Neuronal stem cell (in vitro differentiated cells): ENCODE measurements around the gene DNAJC18.

Experiments
- DNase-seq: peaks from one replicate; pipeline ENCODE4 v3.0.0-alpha.2; 2013; ENCODE audit warnings: low spot score
- H2AFZ ChIP-seq: one replicate; pipeline ENCODE4 v1.6.1; 2013; ENCODE audit warnings: mild to moderate bottlenecking, low read length, inconsistent platforms
- H2AK5ac ChIP-seq: 2 replicates; pipeline ENCODE4 v1.6.1; 2013; ENCODE audit warnings: low read depth, mild to moderate bottlenecking, inconsistent platforms, low read length, moderate library complexity, mixed read lengths
- H2BK120ac ChIP-seq: 2 replicates; pipeline ENCODE4 v1.6.1; 2013; ENCODE audit warnings: low read depth, mild to moderate bottlenecking, inconsistent platforms, low read length, moderate library complexity, mixed read lengths
- H2BK12ac ChIP-seq: one replicate; pipeline ENCODE4 v1.6.1; 2013; ENCODE audit warnings: low read length, inconsistent platforms
- H2BK15ac ChIP-seq: 2 replicates; pipeline ENCODE4 v1.6.1; 2013; ENCODE audit warnings: mild to moderate bottlenecking, low read length, inconsistent platforms, mixed read lengths
- H2BK5ac ChIP-seq: one replicate; pipeline ENCODE4 v1.6.1; 2013; ENCODE audit warnings: inconsistent platforms, mild to moderate bottlenecking, low read length, moderate library complexity
- H3K14ac ChIP-seq: one replicate; pipeline ENCODE4 v1.6.1; 2013; ENCODE audit warnings: low read length, inconsistent platforms
- H3K18ac ChIP-seq: 2 replicates; pipeline ENCODE4 v1.6.1; 2013; ENCODE audit warnings: low read length, inconsistent platforms
- H3K23ac ChIP-seq: 2 replicates; pipeline ENCODE4 v1.6.1; 2013; ENCODE audit warnings: low read depth, mild to moderate bottlenecking, mixed read lengths, low read length, inconsistent platforms; ENCODE audit not compliant: poor library complexity
- H3K27ac ChIP-seq: replicated peaks from 3 replicates; pipeline ENCODE4 v1.5.1; 2013; ENCODE audit warnings: low read length, inconsistent platforms
- H3K27me3 ChIP-seq, 3 experiments: 2 replicates each; pipeline ENCODE4 v1.6.1; 2013; ENCODE audit warnings: low read length in 3 of 3, mild to moderate bottlenecking in 2 of 3, inconsistent platforms in 1 of 3, low read depth in 1 of 3, mixed read lengths in 1 of 3, moderate library complexity in 1 of 3; ENCODE audit not compliant: control insufficient read depth in 3 of 3, insufficient read depth in 3 of 3
- H3K36me3 ChIP-seq, 2 donors: replicated peaks in 1 of 2; 2 replicates each; pipeline ENCODE4 v1.6.1; 2013; ENCODE audit warnings: low read length in 2 of 2; ENCODE audit not compliant: control insufficient read depth in 2 of 2, insufficient read depth in 2 of 2
- H3K4ac ChIP-seq: 2 replicates; pipeline ENCODE4 v1.6.1; 2013; ENCODE audit warnings: inconsistent platforms, mild to moderate bottlenecking, low read length, moderate library complexity
- H3K4me1 ChIP-seq, 2 donors: 1 replicate in 1 of 2; 2 replicates in 1 of 2; pipeline ENCODE4 v1.6.1; 2013; ENCODE audit warnings: low read length in 2 of 2, low read depth in 1 of 2; ENCODE audit not compliant: control insufficient read depth in 2 of 2, insufficient read depth in 1 of 2
- H3K4me2 ChIP-seq: one replicate; pipeline ENCODE4 v1.6.1; 2013; ENCODE audit warnings: mild to moderate bottlenecking, low read length, inconsistent platforms; ENCODE audit not compliant: insufficient read depth, poor library complexity, severe bottlenecking
- H3K4me3 ChIP-seq, 2 donors: 2 replicates each; pipeline ENCODE4 v1.5.1; 2013; ENCODE audit warnings: low read length in 2 of 2, mild to moderate bottlenecking in 2 of 2, inconsistent platforms in 1 of 2, moderate library complexity in 1 of 2
- H3K79me1 ChIP-seq: one replicate; pipeline ENCODE4 v1.6.1; 2013; ENCODE audit warnings: low read depth, mild to moderate bottlenecking, inconsistent platforms, low read length, moderate library complexity
- H3K9ac ChIP-seq: one replicate; pipeline ENCODE4 v1.6.1; 2013; ENCODE audit warnings: mild to moderate bottlenecking, low read depth, low read length, inconsistent platforms; ENCODE audit not compliant: poor library complexity
- H3K9me3 ChIP-seq, 2 donors: replicated peaks in 1 of 2; 2 replicates each; pipeline versions ENCODE3 to v1.6.1; 2013; ENCODE audit warnings: low read length in 2 of 2, mild to moderate bottlenecking in 2 of 2, inconsistent platforms in 1 of 2, low read depth in 1 of 2, mixed read lengths in 1 of 2, moderate library complexity in 1 of 2; ENCODE audit not compliant: control insufficient read depth in 2 of 2, insufficient read depth in 1 of 2
- H4K8ac ChIP-seq: one replicate; pipeline ENCODE4 v1.6.1; 2013; ENCODE audit warnings: low read depth, mild to moderate bottlenecking, inconsistent platforms, low read length, moderate library complexity
- H4K91ac ChIP-seq: one replicate; pipeline ENCODE4 v1.6.1; 2013; ENCODE audit warnings: low read length, low read depth, mild to moderate bottlenecking, inconsistent platforms; ENCODE audit not compliant: poor library complexity
- WGBS, 2 donors: extraction: QIAGEN DNeasy Blood & Tissue Kit; methylation state at CpG; one replicate each; pipeline ENCODE4 v1.1.7; 2013; ENCODE audit warnings: missing lambda C conversion rate in 2 of 2, mixed read lengths in 1 of 2; ENCODE audit not compliant: insufficient read length in 2 of 2, insufficient replicate concordance in 1 of 2; ENCODE audit errors: extremely low coverage in 2 of 2; 5-methylcytosine and 5-hydroxymethylcytosine counted together

Gene DNAJC18

DNA sequence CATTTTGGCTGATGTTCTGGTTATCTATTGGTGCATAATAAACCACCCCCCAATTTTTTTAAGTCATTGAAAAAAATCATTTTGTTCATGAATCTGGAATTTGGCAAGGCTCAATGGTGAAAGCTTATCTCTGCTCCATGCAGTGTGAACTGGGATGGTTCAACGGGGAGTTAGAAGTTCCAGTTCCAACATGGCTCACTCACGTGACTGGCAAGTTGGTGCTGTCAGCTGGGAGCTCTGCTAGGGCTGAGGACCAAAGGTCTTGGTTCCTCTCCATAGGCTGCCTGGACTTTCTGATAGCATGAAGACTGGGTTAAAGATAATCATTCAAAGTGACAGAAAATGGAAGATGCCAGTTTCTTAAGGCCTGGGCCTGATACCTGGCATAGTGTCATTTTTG, 32.4 kb downstream of the DNAJC18 start:
- Histone ChIP-seq H3K4me3 (no peak overlapping the region), H3K18ac (no peak overlapping the region), H3K9ac (no peak overlapping the region), H3K4ac (no peak overlapping the region), H2AFZ (no peak overlapping the region), H3K4me1 (peaks cover 4 to 6% of the 10 kb centered on the region in 2 donors), H3K27ac (no peak overlapping the region), H2BK5ac (no peak overlapping the region), H3K36me3 (peaks cover 0 to 4% of the 10 kb centered on the region in 2 donors), H3K9me3 (no peaks in the 10 kb centered on the region), H4K91ac (no peak overlapping the region), H2AK5ac (no peak overlapping the region), H4K8ac (no peak overlapping the region), H2BK12ac (no peak overlapping the region), H3K4me2 (no peak overlapping the region), H3K23ac (no peak overlapping the region), H3K79me1 (no peaks in the 10 kb centered on the region), H3K27me3 (no peaks in the 10 kb centered on the region), H3K14ac (no peak overlapping the region), H2BK120ac (no peak overlapping the region), H2BK15ac (no peak overlapping the region)
- DNase-seq, result no peak
- no CpG with 5 or more reads among the region's 2 CpGs for WGBS, 2 donors

DNA sequence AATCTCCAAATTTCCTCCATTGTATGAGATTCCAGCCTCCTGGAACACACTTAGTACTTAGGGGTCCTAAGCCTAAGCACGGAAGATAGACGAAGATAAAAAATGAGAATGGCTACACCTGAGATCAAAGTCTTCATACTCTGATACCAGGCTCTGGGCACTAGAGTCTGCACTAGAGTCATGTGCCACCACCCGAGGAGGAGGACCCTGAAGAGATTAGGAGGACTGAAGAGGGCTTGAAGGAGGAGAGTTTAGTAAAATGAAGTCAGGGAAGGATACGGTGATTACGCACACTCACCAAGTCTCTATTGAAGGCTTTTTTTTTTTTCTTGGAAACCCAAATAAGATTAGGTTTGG, 34.9 kb downstream of the DNAJC18 start:
- no peak overlapping the region for H3K4ac ChIP-seq
- H4K8ac ChIP-seq, result no peak overlapping the region
- H2AFZ ChIP-seq, result peak overlapping the region; percentile 97
- H3K27ac ChIP-seq, result peak overlapping the region; percentile 45
- H3K27me3 ChIP-seq, result no peaks in the 10 kb centered on the region
- peak overlapping the region in 1 of 2 donors; percentile 53 for H3K4me3 ChIP-seq
- H2BK15ac ChIP-seq, result no peak overlapping the region
- H3K36me3 ChIP-seq, result peaks cover 3 to 16% of the 10 kb centered on the region in 2 donors
- no peak overlapping the region for H2AK5ac ChIP-seq
- peaks cover 4 to 6% of the 10 kb centered on the region in 2 donors for H3K4me1 ChIP-seq
- no peak overlapping the region for H3K18ac ChIP-seq
- no peaks in the 10 kb centered on the region for H3K9me3 ChIP-seq
- no peak overlapping the region for H2BK120ac ChIP-seq
- no peaks in the 10 kb centered on the region for H3K79me1 ChIP-seq
- H3K9ac ChIP-seq, result no peak overlapping the region
- no peak overlapping the region for H2BK5ac ChIP-seq
- H4K91ac ChIP-seq, result no peak overlapping the region
- no peak overlapping the region for H2BK12ac ChIP-seq
- no CpG with 5 or more reads among the region's 5 CpGs for WGBS, 2 donors
- H3K23ac ChIP-seq, result no peak overlapping the region
- H3K14ac ChIP-seq, result no peak overlapping the region
- no peak for DNase-seq
- H3K4me2 ChIP-seq, result peak overlapping the region; percentile 48

DNA sequence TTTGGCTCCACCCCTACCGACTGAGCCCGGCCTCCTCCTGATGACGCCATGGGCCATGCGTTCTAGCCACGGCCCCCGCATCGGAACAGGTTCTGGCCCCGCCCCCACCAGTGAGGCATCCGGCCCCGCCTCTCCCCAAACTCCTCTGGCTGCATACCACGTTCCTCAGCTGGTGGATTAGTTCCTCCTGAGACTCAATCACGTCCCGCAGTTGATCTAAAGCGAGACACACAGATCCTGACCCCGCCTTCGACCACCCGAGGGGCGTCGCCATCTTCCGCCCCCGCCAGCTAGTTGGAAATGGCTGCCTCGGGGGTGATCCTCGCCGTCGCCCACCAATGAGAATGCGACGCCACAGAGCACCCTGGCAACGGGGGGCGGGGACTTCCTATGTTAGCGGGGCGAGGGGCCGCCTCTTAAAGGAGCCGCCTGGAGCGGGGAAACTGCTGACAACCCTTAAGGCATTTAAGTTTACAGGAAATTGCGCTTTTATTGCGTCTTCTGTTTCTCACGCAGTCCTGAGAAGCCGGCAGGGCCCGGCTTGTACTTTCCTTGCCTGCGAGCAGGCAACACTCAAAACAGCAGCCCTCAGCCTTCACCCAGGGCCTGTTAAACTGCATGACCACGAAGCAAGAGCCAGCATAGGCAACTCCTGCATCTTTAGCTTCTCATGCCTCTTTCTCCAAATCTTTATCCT, 35.4 kb downstream of the DNAJC18 start, which contains the start of gene SPATA24:
Gene SPATA24 (minus strand): TSS at position 303 of the 697 bp plus-strand sequence. CDS start 29 bp downstream, at position 274.
- peak within 1 kb of the TSS; percentile 78 for H3K4me2 ChIP-seq
- no peak within 1 kb of the TSS for H2BK15ac ChIP-seq
- no peaks in the 10 kb centered on the region for H3K27me3 ChIP-seq
- no peak within 1 kb of the TSS for H4K8ac ChIP-seq
- peak; percentile 93 for DNase-seq
- no peak within 1 kb of the TSS for H3K4ac ChIP-seq
- peak within 1 kb of the TSS; percentile 82 for H3K9ac ChIP-seq
- no peak within 1 kb of the TSS for H3K14ac ChIP-seq
- H3K4me1 ChIP-seq, result peaks cover 4 to 6% of the 10 kb centered on the region in 2 donors
- peaks cover 3 to 18% of the 10 kb centered on the region in 2 donors for H3K36me3 ChIP-seq
- peak within 1 kb of the TSS; percentile 60 for H2BK5ac ChIP-seq
- H2AFZ ChIP-seq, result peak within 1 kb of the TSS; percentile 97
- H3K18ac ChIP-seq, result peak within 1 kb of the TSS; percentile 96
- no peak within 1 kb of the TSS for H2BK12ac ChIP-seq
- H3K4me3 ChIP-seq, result peak within 1 kb of the TSS; percentile 53 to 83
- H2AK5ac ChIP-seq, result no peak within 1 kb of the TSS
- H3K23ac ChIP-seq, result no peak within 1 kb of the TSS
- WGBS, 2 donors, result no CpG with 5 or more reads among the region's 41 CpGs
- no peaks in the 10 kb centered on the region for H3K79me1 ChIP-seq
- H2BK120ac ChIP-seq, result no peak within 1 kb of the TSS
- H3K27ac ChIP-seq, result peak within 1 kb of the TSS; percentile 97
- H3K9me3 ChIP-seq, result no peaks in the 10 kb centered on the region
- H4K91ac ChIP-seq, result no peak within 1 kb of the TSS

- Histone ChIP-seq H3K36me3 (peaks cover 3 to 18% of the 10 kb centered on the region in 2 donors), H4K8ac (no peak overlapping the region), H2BK15ac (no peak overlapping the region), H3K9me3 (no peaks in the 10 kb centered on the region), H3K9ac (peak overlapping the region; percentile 82), H3K4ac (no peak overlapping the region), H3K4me3 (peak overlapping the region; percentile 53 to 83), H3K18ac (peak overlapping the region; percentile 50), H3K14ac (no peak overlapping the region), H2BK120ac (no peak overlapping the region), H3K27ac (peak overlapping the region; percentile 97), H2BK12ac (no peak overlapping the region), H2AK5ac (no peak overlapping the region), H2AFZ (peak overlapping the region; percentile 97), H2BK5ac (peak overlapping the region; percentile 60), H3K79me1 (no peaks in the 10 kb centered on the region), H3K27me3 (no peaks in the 10 kb centered on the region), H3K4me1 (peaks cover 4 to 6% of the 10 kb centered on the region in 2 donors), H3K23ac (no peak overlapping the region), H3K4me2 (peak overlapping the region; percentile 78), H4K91ac (no peak overlapping the region)
- no CpG with 5 or more reads among the region's 7 CpGs for WGBS, 2 donors
- DNase-seq, result no peak
Measured at GRCh38 chr5:139403418-139403786, 35.9 kb downstream of the DNAJC18 start.
